ENCODE data around the gene AIG1. TPM values are rescaled to one million over a fixed set of nuclear protein-coding genes. Genes with fewer than 3 reads are reported as not detected.
A peak's percentile ranks its signal among the peaks of the same experiment; 100 is the strongest.
"Not testable (repeated sequence)": the region's sequence is repeated elsewhere in the genome, so short reads cannot be mapped to it uniquely, and the experiment has no call there.

AIG1 gene
- total RNA-seq, 1 experiment from 2014 or later, result 18.6 TPM

DNA sequence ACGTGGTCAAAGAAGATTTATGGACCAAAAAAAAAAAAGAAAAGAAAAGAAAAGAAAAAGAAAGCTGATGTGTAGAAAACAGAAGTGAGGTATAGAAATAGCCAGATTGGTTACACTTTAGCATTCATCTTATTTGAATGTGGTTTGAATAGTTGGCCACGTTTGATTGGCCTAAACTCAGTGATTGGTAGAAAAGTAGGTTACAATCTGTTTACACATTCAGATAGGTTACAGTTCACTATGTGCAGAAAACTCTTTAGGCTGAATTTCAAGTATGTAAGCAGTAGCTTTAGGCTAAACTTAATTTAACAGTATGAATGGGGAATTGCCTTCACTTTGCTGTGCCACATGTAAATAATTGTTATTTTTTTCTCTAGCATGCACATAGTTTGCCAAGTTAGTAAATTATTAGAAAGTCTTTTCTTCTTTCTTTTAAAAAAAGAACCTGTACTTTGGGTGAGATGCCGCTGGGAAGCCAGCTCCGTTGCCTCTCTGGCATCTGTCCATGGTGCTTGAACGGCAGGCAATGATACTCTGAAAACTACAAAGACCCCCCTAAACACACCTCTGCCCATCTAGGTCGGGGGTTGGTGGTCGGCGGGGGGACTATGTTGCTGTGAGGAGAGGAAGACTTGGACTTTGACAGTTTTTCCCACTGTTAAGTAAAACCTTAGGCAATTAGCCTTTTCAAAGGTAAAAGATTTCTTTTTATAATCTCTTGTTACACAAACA lies 173.0 kb downstream of the AIG1 start:
- DNase-seq, result peak; percentile 43
- no peaks in the 10 kb centered on the region for H3K36me3 ChIP-seq (replicated peaks; ENCODE audit: control insufficient read depth, insufficient read depth, low read length)
- H3K27me3 ChIP-seq (ENCODE audit: control insufficient read depth, insufficient read depth, low read length), result no peaks in the 10 kb centered on the region
- no peak overlapping the region for H3K4me3 ChIP-seq (ENCODE audit: insufficient read depth, low read depth, low read length)

GRCh38 chr6:143234734-143235133 lies 174.0 kb downstream of the AIG1 start:
- Histone ChIP-seq H3K27me3 (ENCODE audit: control insufficient read depth, insufficient read depth, low read length) (no peaks in the 10 kb centered on the region), H3K4me3 (ENCODE audit: insufficient read depth, low read depth, low read length) (no peak overlapping the region), H3K36me3 (replicated peaks; ENCODE audit: control insufficient read depth, insufficient read depth, low read length) (no peaks in the 10 kb centered on the region)
- DNase-seq, result no peak

DNA sequence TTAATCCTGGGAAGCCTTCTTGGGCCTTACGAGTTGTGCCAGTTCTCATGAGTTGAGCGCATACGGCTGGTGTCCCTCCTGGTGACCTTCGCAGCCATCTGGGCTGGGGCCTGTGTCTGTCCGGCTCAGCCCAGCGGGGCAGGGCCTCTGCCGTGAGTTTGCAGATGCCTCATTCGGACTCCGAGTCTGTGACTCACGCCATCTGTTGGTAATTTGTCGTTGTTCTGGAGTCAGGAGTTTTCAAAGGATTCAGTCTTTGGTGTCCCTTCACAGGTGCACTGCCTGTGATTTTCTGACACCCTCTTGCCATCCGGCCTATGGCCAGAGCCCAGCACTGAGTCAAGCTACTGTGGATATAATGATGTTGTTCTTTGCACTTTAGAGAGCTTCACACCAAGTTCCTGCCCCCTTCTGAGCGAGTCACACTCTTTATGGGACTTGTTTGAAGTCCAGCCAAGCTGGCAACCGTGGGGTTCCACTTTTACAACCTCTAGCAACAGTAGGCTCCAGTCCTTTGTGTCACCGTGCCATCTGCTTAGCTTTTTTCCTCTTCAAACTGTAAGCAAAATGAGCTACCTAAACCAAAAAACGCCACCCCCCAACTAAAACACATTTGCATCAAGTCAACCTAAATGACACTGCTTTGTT lies 175.6 kb downstream of the AIG1 start:
- Histone ChIP-seq H3K4me3 (ENCODE audit: insufficient read depth, low read depth, low read length) (no peak overlapping the region), H3K36me3 (replicated peaks; ENCODE audit: control insufficient read depth, insufficient read depth, low read length) (no peaks in the 10 kb centered on the region), H3K27me3 (ENCODE audit: control insufficient read depth, insufficient read depth, low read length) (no peaks in the 10 kb centered on the region)
- peak; percentile 26 for DNase-seq

- Histone ChIP-seq H3K4me3 (ENCODE audit: insufficient read depth, low read depth, low read length) (no peak overlapping the region), H3K36me3 (replicated peaks; ENCODE audit: control insufficient read depth, insufficient read depth, low read length) (no peaks in the 10 kb centered on the region), H3K27me3 (ENCODE audit: control insufficient read depth, insufficient read depth, low read length) (no peaks in the 10 kb centered on the region)
- DNase-seq, result no peak
Measured at GRCh38 chr6:143238306-143238705, 177.6 kb downstream of the AIG1 start.

DNA sequence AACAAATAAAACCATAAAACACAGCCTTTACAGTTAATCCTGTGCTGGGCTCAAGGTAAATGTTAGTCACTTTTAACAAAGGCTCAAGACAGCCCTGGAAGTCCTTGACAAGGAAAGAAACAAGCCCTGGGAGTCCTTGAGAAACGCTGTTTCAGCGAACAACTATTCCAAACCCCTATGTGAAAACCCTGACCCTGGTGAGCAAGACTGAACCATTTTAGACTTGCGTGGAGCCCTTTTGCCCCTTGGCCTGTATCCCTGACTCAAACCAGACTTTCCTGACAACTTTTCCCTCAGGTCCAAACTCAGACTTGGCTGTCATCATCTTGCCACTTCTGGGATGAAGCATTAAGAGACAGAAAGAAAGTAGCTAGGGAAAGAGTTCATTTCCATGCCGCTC lies 180.4 kb downstream of the AIG1 start:
- H3K36me3 ChIP-seq (replicated peaks; ENCODE audit: control insufficient read depth, insufficient read depth, low read length), result no peaks in the 10 kb centered on the region
- H3K27me3 ChIP-seq (ENCODE audit: control insufficient read depth, insufficient read depth, low read length), result no peaks in the 10 kb centered on the region
- DNase-seq, result no peak
- no peak overlapping the region for H3K4me3 ChIP-seq (ENCODE audit: insufficient read depth, low read depth, low read length)

DNA sequence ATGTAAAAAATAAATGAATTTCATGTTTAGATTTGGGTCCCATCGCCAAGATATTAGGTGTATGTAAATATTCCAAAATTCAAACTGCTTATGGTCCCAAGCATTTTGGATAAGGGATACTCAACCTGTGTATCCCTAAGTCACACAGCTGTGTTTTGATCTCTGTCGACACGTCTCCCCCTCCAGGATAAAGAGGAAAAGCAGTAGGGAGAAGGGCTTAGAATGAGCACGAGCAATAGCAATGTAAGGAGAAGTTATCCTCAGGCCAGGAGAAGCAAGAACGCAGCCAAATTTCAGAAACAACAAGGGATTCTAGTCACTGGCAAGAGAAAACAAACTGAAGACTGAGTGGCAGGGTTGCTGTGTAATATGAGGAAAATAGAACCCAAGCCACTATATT lies 181.2 kb downstream of the AIG1 start:
- DNase-seq, result no peak
- Histone ChIP-seq H3K27me3 (ENCODE audit: control insufficient read depth, insufficient read depth, low read length) (no peaks in the 10 kb centered on the region), H3K36me3 (replicated peaks; ENCODE audit: control insufficient read depth, insufficient read depth, low read length) (no peaks in the 10 kb centered on the region), H3K4me3 (ENCODE audit: insufficient read depth, low read depth, low read length) (no peak overlapping the region)

DNA sequence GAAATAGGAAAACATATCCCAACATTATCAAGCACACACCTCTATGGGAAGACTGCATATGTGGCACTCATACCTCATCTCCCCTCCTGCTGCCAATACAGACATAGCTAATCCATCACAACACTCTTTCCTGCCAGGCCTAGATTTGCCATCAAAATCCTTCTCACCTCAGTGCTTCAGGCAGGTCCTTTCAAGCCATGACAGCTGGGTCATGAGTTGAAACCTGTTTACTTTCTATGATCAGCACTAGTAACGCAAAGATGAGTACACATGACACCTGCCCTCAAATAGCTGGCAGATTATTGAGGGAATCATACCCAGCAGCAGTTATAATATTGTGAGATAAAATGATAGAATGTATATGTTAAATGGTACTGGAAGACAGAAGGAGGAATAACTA lies 183.1 kb downstream of the AIG1 start:
- Histone ChIP-seq H3K27me3 (ENCODE audit: control insufficient read depth, insufficient read depth, low read length) (no peaks in the 10 kb centered on the region), H3K36me3 (replicated peaks; ENCODE audit: control insufficient read depth, insufficient read depth, low read length) (no peaks in the 10 kb centered on the region), H3K4me3 (ENCODE audit: insufficient read depth, low read depth, low read length) (no peak overlapping the region)
- no peak for DNase-seq

GRCh38 chr6:143245656-143246055 lies 185.0 kb downstream of the AIG1 start:
- Histone ChIP-seq H3K4me3 (ENCODE audit: insufficient read depth, low read depth, low read length) (no peak overlapping the region), H3K36me3 (replicated peaks; ENCODE audit: control insufficient read depth, insufficient read depth, low read length) (no peaks in the 10 kb centered on the region; the same call in 1 of the 2 replicates), H3K27me3 (ENCODE audit: control insufficient read depth, insufficient read depth, low read length) (no peaks in the 10 kb centered on the region)
- no peak for DNase-seq

- not testable (repeated sequence) for DNase-seq; H3K4me3 ChIP-seq (ENCODE audit: insufficient read depth, low read depth, low read length); H3K36me3 ChIP-seq (replicated peaks; ENCODE audit: control insufficient read depth, insufficient read depth, low read length); H3K27me3 ChIP-seq (ENCODE audit: control insufficient read depth, insufficient read depth, low read length)
Measured at GRCh38 chr6:143246166-143246775, 185.6 kb downstream of the AIG1 start.

- no peak for DNase-seq
- Histone ChIP-seq H3K4me3 (ENCODE audit: insufficient read depth, low read depth, low read length) (no peak overlapping the region), H3K27me3 (ENCODE audit: control insufficient read depth, insufficient read depth, low read length) (no peaks in the 10 kb centered on the region), H3K36me3 (replicated peaks; ENCODE audit: control insufficient read depth, insufficient read depth, low read length) (no peaks in the 10 kb centered on the region; the same call in 1 of the 2 replicates)
Measured at GRCh38 chr6:143247586-143247985, 186.9 kb downstream of the AIG1 start.

DNA sequence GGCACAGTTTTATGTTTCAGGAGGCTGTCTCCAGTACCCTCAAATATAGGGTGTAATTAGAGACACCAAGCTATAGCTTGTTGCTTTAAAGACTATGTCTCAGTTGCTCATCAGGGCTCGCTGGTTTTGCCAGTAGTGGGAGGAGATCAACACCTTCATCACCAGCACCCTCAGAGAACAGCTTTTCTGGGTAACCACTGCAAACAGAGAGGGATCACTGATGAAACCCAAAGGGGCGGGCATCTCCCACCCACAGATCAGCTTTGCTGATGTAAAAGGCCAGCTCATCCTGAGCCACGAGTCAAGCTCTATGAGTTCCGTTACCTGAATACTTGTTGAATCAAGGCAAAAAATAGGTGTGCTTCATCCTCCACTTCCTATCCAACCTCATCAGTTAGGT lies 187.7 kb downstream of the AIG1 start:
- no peaks in the 10 kb centered on the region; the same call in 1 of the 2 replicates for H3K36me3 ChIP-seq (replicated peaks; ENCODE audit: control insufficient read depth, insufficient read depth, low read length)
- DNase-seq, result no peak
- no peaks in the 10 kb centered on the region for H3K27me3 ChIP-seq (ENCODE audit: control insufficient read depth, insufficient read depth, low read length)
- H3K4me3 ChIP-seq (ENCODE audit: insufficient read depth, low read depth, low read length), result no peak overlapping the region

- Histone ChIP-seq H3K27me3 (ENCODE audit: control insufficient read depth, insufficient read depth, low read length) (no peaks in the 10 kb centered on the region), H3K4me3 (ENCODE audit: insufficient read depth, low read depth, low read length) (no peak overlapping the region), H3K36me3 (replicated peaks; ENCODE audit: control insufficient read depth, insufficient read depth, low read length) (no peaks in the 10 kb centered on the region; the same call in 1 of the 2 replicates)
- no peak for DNase-seq
Measured at GRCh38 chr6:143251288-143251687, 190.6 kb downstream of the AIG1 start.

DNA sequence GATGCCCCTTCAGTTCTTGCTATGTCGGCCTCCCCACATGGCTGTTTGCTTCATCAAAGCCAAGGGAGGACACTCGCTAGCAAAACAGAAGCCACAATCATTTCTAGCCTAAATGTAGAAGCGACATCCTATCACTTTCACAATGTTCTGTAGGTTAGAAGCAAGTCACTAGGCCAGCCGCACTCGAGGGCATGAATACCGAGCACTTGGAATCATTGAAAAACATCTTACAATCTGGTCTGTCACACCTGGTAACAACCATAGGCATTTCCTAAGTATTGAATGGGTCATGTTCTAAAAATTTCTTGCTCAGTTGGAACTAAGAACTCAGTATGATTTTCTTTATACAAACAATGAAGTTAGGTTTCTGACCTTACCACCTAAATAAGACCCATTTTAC lies 192.3 kb downstream of the AIG1 start:
- Histone ChIP-seq H3K4me3 (ENCODE audit: insufficient read depth, low read depth, low read length) (no peak overlapping the region), H3K27me3 (ENCODE audit: control insufficient read depth, insufficient read depth, low read length) (no peaks in the 10 kb centered on the region), H3K36me3 (replicated peaks; ENCODE audit: control insufficient read depth, insufficient read depth, low read length) (no peaks in the 10 kb centered on the region; the same call in 1 of the 2 replicates)
- DNase-seq, result no peak

GRCh38 chr6:143253586-143253985 lies 192.9 kb downstream of the AIG1 start:
- Histone ChIP-seq H3K36me3 (replicated peaks; ENCODE audit: control insufficient read depth, insufficient read depth, low read length) (no peaks in the 10 kb centered on the region; the same call in 1 of the 2 replicates), H3K27me3 (ENCODE audit: control insufficient read depth, insufficient read depth, low read length) (no peaks in the 10 kb centered on the region), H3K4me3 (ENCODE audit: insufficient read depth, low read depth, low read length) (no peak overlapping the region)
- no peak for DNase-seq

DNA sequence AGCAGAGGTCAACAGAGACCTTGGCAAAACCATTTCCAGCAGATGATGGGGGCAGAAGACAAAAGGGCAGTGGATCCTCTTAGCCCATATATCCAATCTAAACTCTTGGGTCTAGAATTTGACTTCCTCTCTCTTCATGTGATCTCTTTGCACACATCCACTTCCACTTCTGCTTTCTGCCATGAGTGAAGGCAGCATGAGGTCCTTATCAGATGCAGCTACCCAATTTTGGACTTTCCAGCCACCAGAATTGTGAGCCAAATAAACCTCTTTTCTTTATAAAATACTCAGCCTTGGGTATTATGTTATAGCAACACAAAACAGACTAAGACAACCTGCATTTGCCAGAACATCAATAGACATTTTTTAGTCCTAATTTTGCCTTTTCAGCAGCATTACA lies 198.3 kb downstream of the AIG1 start:
- H3K27me3 ChIP-seq (ENCODE audit: control insufficient read depth, insufficient read depth, low read length), result no peaks in the 10 kb centered on the region
- DNase-seq, result no peak
- H3K36me3 ChIP-seq (replicated peaks; ENCODE audit: control insufficient read depth, insufficient read depth, low read length), result no peaks in the 10 kb centered on the region
- no peak overlapping the region for H3K4me3 ChIP-seq (ENCODE audit: insufficient read depth, low read depth, low read length)
